ENCODE results near the gene LTBP4. TPM values are rescaled to one million over a fixed set of nuclear protein-coding genes. Genes with fewer than 3 reads are reported as not detected.

LTBP4 gene
- total and polyA plus RNA-seq, 2 donors (not counting 1 experiment from before 2014, with no cell fraction given) = 81.2 to 105 TPM

- Mint-ChIP-seq H3K9me3 (ENCODE audit: insufficient read depth) (no peaks in the 10 kb centered on the region), H3K27me3 (peaks cover 4% of the 10 kb centered on the region), H3K4me1 (peaks cover 20% of the 10 kb centered on the region), H3K27ac (peak overlapping the region; percentile 83), H3K4me3 (peak overlapping the region; percentile 70)
- Histone ChIP-seq H4K20me1 (ENCODE audit: control insufficient read depth, insufficient read depth, low read length, poor library complexity, severe bottlenecking) (no peaks in the 10 kb centered on the region), H3K4me1 (ENCODE audit: control insufficient read depth in 2 of 2, insufficient read depth in 2 of 2, low read length in 2 of 2) (peaks cover 24 to 27% of the 10 kb centered on the region in 2 donors), H3K27me3 (replicated peaks in 1 of 4; ENCODE audit: control extremely low read depth in 1 of 4, control insufficient read depth in 3 of 4, insufficient read depth in 4 of 4, low read length in 3 of 4) (peaks cover 0 to 32% (median 21%) of the 10 kb centered on the region in 4 experiments), H3K9me3 (ENCODE audit: control extremely low read depth in 1 of 3, control insufficient read depth in 2 of 3, insufficient read depth in 1 of 3, low read length in 2 of 3) (peaks cover 0 to 7% (median 0%) of the 10 kb centered on the region in 3 donors), H3K79me2 (ENCODE audit: control insufficient read depth, insufficient read depth, low read length) (no peaks in the 10 kb centered on the region), H3K9ac (ENCODE audit: low read length) (peak overlapping the region; percentile 59), H2AFZ (ENCODE audit: insufficient read depth, low read depth, low read length, poor library complexity, severe bottlenecking) (peak overlapping the region; percentile 80), H3K27ac (ENCODE audit: low read length in 2 of 2) (peak overlapping the region in 1 of 2 donors; percentile 33), H3K36me3 (replicated peaks in 1 of 2; ENCODE audit: control extremely low read depth in 1 of 2, control insufficient read depth in 1 of 2, extremely low read depth in 1 of 2, insufficient read depth in 2 of 2, low read length in 1 of 2) (no peaks in the 10 kb centered on the region), H3K4me2 (replicated peaks; ENCODE audit: low read depth, low read length, poor library complexity, severe bottlenecking) (peak overlapping the region; percentile 82), H3K4me3 (ENCODE audit: control extremely low read depth in 1 of 5, extremely low read depth in 1 of 5, insufficient read depth in 1 of 5, low read depth in 2 of 5, low read length in 4 of 5) (peak overlapping the region in 3 of 5 experiments; percentile 36 to 47 (median 37))
- WGBS (ENCODE audit: insufficient coverage) = under 1% methylated on average over 46 of the region's 53 CpGs
- ATAC-seq (ENCODE audit: low read depth) (peak; percentile 93), DNase-seq (peak; percentile 100)
- TF ChIP-seq, protein P1, sequence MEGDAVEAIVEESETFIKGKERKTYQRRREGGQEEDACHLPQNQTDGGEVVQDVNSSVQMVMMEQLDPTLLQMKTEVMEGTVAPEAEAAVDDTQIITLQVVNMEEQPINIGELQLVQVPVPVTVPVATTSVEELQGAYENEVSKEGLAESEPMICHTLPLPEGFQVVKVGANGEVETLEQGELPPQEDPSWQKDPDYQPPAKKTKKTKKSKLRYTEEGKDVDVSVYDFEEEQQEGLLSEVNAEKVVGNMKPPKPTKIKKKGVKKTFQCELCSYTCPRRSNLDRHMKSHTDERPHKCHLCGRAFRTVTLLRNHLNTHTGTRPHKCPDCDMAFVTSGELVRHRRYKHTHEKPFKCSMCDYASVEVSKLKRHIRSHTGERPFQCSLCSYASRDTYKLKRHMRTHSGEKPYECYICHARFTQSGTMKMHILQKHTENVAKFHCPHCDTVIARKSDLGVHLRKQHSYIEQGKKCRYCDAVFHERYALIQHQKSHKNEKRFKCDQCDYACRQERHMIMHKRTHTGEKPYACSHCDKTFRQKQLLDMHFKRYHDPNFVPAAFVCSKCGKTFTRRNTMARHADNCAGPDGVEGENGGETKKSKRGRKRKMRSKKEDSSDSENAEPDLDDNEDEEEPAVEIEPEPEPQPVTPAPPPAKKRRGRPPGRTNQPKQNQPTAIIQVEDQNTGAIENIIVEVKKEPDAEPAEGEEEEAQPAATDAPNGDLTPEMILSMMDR (IDR thresholded peaks at IDR 0.05) = peak; percentile 54
- no peak for TF ChIP-seq EZH2 (IDR thresholded peaks at IDR 0.05; ENCODE audit: borderline replicate concordance, insufficient read depth, low read depth, low read length, poor library complexity, severe bottlenecking)
- intact Hi-C loops (cut with micrococcal nuclease) = loop anchor here (1.0 to 2.0 kb wide), 5 partner anchors 34 to 150 kb away; partner anchors contain the start of gene SERTAD1
- CTCF ChIA-PET = interaction anchor here (0.5 to 3.2 kb wide), 19 partner anchors 11 to 1824 kb away, joined by 3 to 39 read pairs (median 4); partner anchors contain the start of gene LTBP4
- POLR2A ChIA-PET = interaction anchor here (0.5 to 3.1 kb wide), 12 partner anchors 29 to 694 kb away, joined by 3 to 19 read pairs (median 5); partner anchors contain the start of genes ACTMAP and HNRNPUL1
Measured at GRCh38 chr19:40570313-40571004, 30.7 kb upstream of the LTBP4 start.

DNA sequence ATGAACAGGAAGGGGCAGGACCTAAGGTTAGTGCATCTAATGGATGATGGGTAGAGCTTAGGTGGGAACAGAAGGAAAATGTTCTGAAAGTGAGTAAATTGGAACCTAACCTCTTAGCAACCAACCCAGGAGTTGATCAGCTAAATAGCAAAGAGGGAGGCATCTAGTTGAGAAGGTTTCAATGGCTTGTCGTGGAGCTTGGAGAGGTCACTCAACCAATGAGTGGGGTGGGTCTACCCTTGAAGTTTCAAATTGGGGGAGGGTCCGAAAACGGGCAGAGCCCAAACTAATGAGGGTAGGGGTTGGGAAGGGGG is 30.2 kb upstream of the LTBP4 start:
- Histone ChIP-seq H3K79me2 (ENCODE audit: control insufficient read depth, insufficient read depth, low read length) (no peaks in the 10 kb centered on the region), H4K20me1 (ENCODE audit: control insufficient read depth, insufficient read depth, low read length, poor library complexity, severe bottlenecking) (no peaks in the 10 kb centered on the region), H3K27ac (ENCODE audit: low read length in 2 of 2) (no peak overlapping the region), H3K4me2 (replicated peaks; ENCODE audit: low read depth, low read length, poor library complexity, severe bottlenecking) (peak overlapping the region; percentile 82), H3K36me3 (replicated peaks in 1 of 2; ENCODE audit: control extremely low read depth in 1 of 2, control insufficient read depth in 1 of 2, extremely low read depth in 1 of 2, insufficient read depth in 2 of 2, low read length in 1 of 2) (no peaks in the 10 kb centered on the region), H3K4me1 (ENCODE audit: control insufficient read depth in 2 of 2, insufficient read depth in 2 of 2, low read length in 2 of 2) (peaks cover 24 to 31% of the 10 kb centered on the region in 2 donors), H3K9me3 (ENCODE audit: control extremely low read depth in 1 of 3, control insufficient read depth in 2 of 3, insufficient read depth in 1 of 3, low read length in 2 of 3) (peaks cover 0 to 6% (median 0%) of the 10 kb centered on the region in 3 donors), H2AFZ (ENCODE audit: insufficient read depth, low read depth, low read length, poor library complexity, severe bottlenecking) (peak overlapping the region; percentile 47), H3K27me3 (replicated peaks in 1 of 4; ENCODE audit: control extremely low read depth in 1 of 4, control insufficient read depth in 3 of 4, insufficient read depth in 4 of 4, low read length in 3 of 4) (peaks cover 0 to 27% (median 18%) of the 10 kb centered on the region in 4 experiments), H3K4me3 (ENCODE audit: control extremely low read depth in 1 of 5, extremely low read depth in 1 of 5, insufficient read depth in 1 of 5, low read depth in 2 of 5, low read length in 4 of 5) (peak overlapping the region in 2 of 5 experiments; percentile 33 to 36), H3K9ac (ENCODE audit: low read length) (peak overlapping the region; percentile 42)
- ATAC-seq (ENCODE audit: low read depth) (no peak), DNase-seq (no peak)
- Mint-ChIP-seq H3K27me3 (peaks cover 3% of the 10 kb centered on the region), H3K4me1 (peaks cover 21% of the 10 kb centered on the region), H3K27ac (peak overlapping the region; percentile 83), H3K9me3 (ENCODE audit: insufficient read depth) (no peaks in the 10 kb centered on the region), H3K4me3 (peak overlapping the region; percentile 55)
- TF ChIP-seq, protein P1 (IDR thresholded peaks at IDR 0.05) = peak; percentile 31
- no peak for TF ChIP-seq EZH2 (IDR thresholded peaks at IDR 0.05; ENCODE audit: borderline replicate concordance, insufficient read depth, low read depth, low read length, poor library complexity, severe bottlenecking)
- WGBS (ENCODE audit: insufficient coverage) = 22% methylated on average over 3 of the region's 3 CpGs
- intact Hi-C loops (cut with micrococcal nuclease) = loop anchor here (2.0 kb wide), 2 partner anchors 128 to 150 kb away; no protein-coding TSS in a partner anchor
- POLR2A ChIA-PET = interaction anchor here (0.5 to 3.1 kb wide), 10 partner anchors 12 to 693 kb away, joined by 3 to 19 read pairs (median 4); partner anchors contain the start of gene HNRNPUL1
- CTCF ChIA-PET = interaction anchor here (0.5 to 3.2 kb wide), 16 partner anchors 11 to 1824 kb away, joined by 3 to 39 read pairs (median 6); partner anchors contain the start of gene LTBP4
